ENCODE measurements around the gene C3orf20.

DNA sequence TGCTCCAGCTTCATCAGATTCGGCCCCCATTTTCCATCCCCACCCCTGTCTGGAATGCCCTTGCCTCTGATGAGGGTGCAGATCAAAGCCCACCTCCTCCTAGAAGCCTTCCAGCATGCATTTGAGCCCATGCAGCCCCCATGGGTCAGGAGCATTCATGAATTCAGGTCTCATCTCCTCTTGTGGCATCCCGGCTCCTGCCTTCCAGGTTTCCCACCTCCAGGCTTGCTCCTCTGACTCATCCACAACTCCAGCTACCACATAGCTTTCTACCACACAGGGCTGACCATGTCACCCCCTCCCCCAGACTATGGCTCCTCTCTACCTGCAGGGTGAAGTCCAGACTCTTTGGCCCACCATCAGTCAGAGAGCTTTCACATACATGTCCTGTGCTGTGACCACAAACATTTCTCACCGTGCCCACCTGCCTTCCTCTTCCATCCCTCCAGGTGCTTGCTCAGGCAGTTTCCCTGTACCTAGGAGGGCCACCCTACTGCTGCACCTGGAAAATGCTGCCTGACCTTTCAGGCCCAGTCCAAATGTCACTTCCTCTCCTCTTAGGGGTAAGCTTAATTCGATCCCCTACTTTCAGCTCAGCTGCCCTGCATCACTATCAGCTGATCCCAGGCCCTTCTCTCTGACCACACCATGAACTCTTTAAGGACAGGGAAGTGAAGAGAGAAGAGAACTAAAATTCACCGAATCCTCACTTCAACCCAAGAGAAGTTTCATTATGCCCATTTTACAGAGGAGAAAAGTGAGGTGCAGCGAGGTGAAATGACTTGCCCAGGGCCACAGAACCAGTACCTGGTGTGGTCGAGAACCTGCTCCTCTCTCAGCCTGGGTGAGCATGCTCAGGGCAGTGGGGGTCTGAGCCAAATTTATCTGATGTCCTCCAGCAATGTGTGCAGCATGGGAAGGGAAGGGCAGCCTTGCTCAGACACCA is 130.2 kb downstream of the C3orf20 start:
- TF ChIP-seq, protein P1, sequence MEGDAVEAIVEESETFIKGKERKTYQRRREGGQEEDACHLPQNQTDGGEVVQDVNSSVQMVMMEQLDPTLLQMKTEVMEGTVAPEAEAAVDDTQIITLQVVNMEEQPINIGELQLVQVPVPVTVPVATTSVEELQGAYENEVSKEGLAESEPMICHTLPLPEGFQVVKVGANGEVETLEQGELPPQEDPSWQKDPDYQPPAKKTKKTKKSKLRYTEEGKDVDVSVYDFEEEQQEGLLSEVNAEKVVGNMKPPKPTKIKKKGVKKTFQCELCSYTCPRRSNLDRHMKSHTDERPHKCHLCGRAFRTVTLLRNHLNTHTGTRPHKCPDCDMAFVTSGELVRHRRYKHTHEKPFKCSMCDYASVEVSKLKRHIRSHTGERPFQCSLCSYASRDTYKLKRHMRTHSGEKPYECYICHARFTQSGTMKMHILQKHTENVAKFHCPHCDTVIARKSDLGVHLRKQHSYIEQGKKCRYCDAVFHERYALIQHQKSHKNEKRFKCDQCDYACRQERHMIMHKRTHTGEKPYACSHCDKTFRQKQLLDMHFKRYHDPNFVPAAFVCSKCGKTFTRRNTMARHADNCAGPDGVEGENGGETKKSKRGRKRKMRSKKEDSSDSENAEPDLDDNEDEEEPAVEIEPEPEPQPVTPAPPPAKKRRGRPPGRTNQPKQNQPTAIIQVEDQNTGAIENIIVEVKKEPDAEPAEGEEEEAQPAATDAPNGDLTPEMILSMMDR (IDR thresholded peaks at IDR 0.05) = no peak
- TF ChIP-seq POLR2A (IDR thresholded peaks at IDR 0.05) = no peak
